ENCODE measurements around the gene COG8. TPM values are rescaled to one million over a fixed set of nuclear protein-coding genes. Genes with fewer than 3 reads are reported as not detected.

Gene COG8
- total RNA-seq, 1 donor from 2014 or later, result 45.3 TPM

DNA sequence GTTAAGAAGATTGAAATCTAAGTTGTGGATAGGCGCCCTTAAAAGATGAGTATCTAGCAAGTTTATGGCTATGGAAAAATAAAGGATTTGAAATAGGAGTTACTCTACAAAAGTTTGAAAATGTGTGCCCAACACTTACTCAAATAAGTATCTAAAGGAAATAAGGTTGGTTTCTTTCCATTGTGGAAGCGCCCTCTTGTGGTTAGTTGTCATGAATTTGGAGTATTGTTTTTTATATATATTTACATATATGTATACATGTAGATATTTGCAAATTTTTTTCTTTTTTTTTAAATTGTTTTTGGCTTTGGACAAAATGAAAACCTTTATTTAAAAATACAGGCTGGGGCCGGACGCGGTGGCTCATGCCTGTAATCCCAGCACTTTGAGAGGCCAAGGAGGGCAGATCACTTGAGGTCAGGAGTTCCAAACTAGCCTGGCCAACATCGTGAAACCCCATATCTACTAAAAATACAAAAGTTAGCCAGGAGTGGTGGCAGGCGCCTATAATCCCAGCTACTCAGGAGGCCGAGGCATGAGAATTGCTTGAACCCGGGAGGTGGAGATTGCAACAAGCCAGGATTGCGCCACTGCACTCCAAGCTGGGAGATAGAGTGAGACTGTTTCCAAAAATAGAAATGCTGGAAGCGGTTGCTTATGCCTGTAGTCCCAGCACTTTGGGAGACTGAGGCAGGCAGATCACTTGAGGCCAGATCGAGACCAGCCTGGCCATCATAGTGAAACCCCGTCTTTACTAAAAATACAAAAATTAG, 52.2 kb downstream of the COG8 start:
- Mint-ChIP-seq H3K36me3 (ENCODE audit: low read depth) (peaks cover 3% of the 10 kb centered on the region), H3K27me3 (ENCODE audit: insufficient read depth) (no peaks in the 10 kb centered on the region), H3K9me3 (no peaks in the 10 kb centered on the region), H3K4me3 (no peak overlapping the region), H3K27ac (no peak overlapping the region), H3K4me1 (ENCODE audit: low read depth) (peaks cover 5% of the 10 kb centered on the region)
- intact Hi-C loops (cut with micrococcal nuclease), result loop anchor here (1.0 to 5.0 kb wide), 4 partner anchors 100 to 440 kb away; partner anchors contain the start of gene SNTB2
- peak; percentile 12 for DNase-seq (ENCODE audit: low spot score)

DNA sequence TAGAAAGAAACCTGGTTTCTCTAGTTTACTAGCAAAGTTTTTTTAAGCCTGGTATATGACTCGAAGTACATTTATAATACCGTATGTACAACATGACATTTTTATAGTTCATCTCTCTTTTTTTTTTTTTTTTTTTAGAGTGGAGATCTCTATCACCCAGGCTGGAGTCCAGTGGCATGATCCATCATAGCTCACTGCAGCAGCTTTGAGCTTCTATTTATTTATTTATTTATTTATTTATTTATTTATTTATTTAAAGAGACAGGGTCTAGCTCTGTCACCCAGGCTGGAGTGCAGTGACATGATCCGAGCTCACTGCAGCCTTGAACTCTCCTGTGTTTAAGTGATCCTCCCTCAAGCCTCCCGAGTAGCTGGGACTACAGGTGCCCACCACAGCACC, 54.1 kb downstream of the COG8 start:
- intact Hi-C loops (cut with micrococcal nuclease), result loop anchor here (5.0 kb wide), 2 partner anchors 118 to 438 kb away; no protein-coding TSS in a partner anchor

DNA sequence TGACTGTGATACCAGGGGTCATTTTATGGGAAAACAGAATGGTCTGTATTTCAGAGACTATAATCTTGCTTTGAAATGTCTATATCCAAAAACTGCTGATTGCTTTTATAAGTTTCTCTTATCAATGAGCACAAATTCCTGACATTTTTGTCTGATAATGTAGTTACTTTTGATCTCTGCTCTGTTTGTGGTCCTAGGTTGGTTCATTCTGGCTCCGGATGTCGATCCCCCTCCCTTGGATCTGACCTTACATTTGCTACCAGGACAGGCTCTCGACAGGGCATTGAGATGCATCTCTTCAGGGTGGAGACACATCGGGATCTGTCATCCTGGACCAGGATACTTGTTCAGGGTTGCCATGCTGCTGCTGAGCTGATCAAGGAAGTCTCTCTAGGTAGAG, 55.5 kb downstream of the COG8 start:
- DNase-seq (ENCODE audit: low spot score), result no peak
- Mint-ChIP-seq H3K27ac (no peak overlapping the region), H3K36me3 (ENCODE audit: low read depth) (peaks cover 3% of the 10 kb centered on the region), H3K4me1 (ENCODE audit: low read depth) (peaks cover 5% of the 10 kb centered on the region), H3K27me3 (ENCODE audit: insufficient read depth) (no peaks in the 10 kb centered on the region), H3K4me3 (no peak overlapping the region), H3K9me3 (no peaks in the 10 kb centered on the region)
- intact Hi-C loops (cut with micrococcal nuclease), result no loop called here

More for the DNA sequence above, 54.1 kb downstream of the COG8 start:
- Mint-ChIP-seq H3K27me3 (ENCODE audit: insufficient read depth) (no peaks in the 10 kb centered on the region), H3K4me3 (no peak overlapping the region), H3K36me3 (ENCODE audit: low read depth) (peaks cover 3% of the 10 kb centered on the region), H3K27ac (no peak overlapping the region), H3K4me1 (ENCODE audit: low read depth) (peaks cover 5% of the 10 kb centered on the region), H3K9me3 (no peaks in the 10 kb centered on the region)
- no peak for DNase-seq (ENCODE audit: low spot score)

DNA sequence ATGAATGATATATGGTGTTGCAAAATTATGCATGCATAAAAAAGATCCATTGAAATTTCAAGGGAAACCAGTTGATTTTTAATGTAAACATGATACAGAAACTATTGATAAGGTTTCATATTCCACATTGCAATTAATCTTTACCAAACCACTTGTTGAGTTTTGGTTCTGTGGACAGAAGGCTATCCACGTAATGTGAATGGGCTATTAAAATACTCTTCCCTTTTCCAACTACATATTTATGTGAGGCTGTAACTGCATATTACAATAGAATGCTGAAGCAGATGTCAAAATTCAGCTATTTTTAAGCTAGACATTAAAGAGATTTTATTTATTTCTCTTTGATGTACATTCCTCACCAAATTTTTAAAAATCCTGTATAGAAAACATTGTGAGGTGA, 62.0 kb downstream of the COG8 start:
- no peaks in the 10 kb centered on the region for H3K4me1 Mint-ChIP-seq (ENCODE audit: low read depth)

More for the DNA sequence above, 62.0 kb downstream of the COG8 start:
- H3K9me3 Mint-ChIP-seq, result no peaks in the 10 kb centered on the region
- intact Hi-C loops (cut with micrococcal nuclease), result no loop called here
- H3K27me3 Mint-ChIP-seq (ENCODE audit: insufficient read depth), result no peaks in the 10 kb centered on the region
- no peak overlapping the region for H3K4me3 Mint-ChIP-seq
- no peak overlapping the region for H3K27ac Mint-ChIP-seq
- H3K36me3 Mint-ChIP-seq (ENCODE audit: low read depth), result peaks cover 5% of the 10 kb centered on the region
- no peak for DNase-seq (ENCODE audit: low spot score)

Other genes starting within 250 kb of the COG8 start
- 0.73 and 0.93 TPM in 2 replicates for gene HAS3, start 233.9 kb downstream of the COG8 start, total RNA-seq
- 134 and 143 TPM in 2 replicates for gene CHTF8, start 207.0 kb downstream of the COG8 start, total RNA-seq
- 117 and 127 TPM in 2 replicates for gene UTP4, start 206.9 kb downstream of the COG8 start, total RNA-seq
- gene SNTB2, start 152.4 kb downstream of the COG8 start, total RNA-seq, result 27.9 and 29.4 TPM in 2 replicates
- gene VPS4A, start 28.2 kb downstream of the COG8 start, total RNA-seq, result 37.9 and 42.4 TPM in 2 replicates
- 17.4 and 21.5 TPM in 2 replicates for gene PDF, start 9.0 kb downstream of the COG8 start, total RNA-seq
- 80.7 and 85.8 TPM in 2 replicates for gene NIP7, start 208 bp upstream of the COG8 start, total RNA-seq
- 1.2 and 1.3 TPM in 2 replicates for gene TMED6, start 12.2 kb upstream of the COG8 start, total RNA-seq
- 59.4 and 67.0 TPM in 2 replicates for gene TERF2, start 46.4 kb upstream of the COG8 start, total RNA-seq
- 157 and 166 TPM in 2 replicates for gene CYB5B, start 85.1 kb upstream of the COG8 start, total RNA-seq
- gene NFAT5, start 226.4 kb upstream of the COG8 start, total RNA-seq, result 54.2 and 54.4 TPM in 2 replicates